Thoracic aorta (tissue), 2 donors: ENCODE data around the gene STAU1. TPM values are rescaled to one million over a fixed set of nuclear protein-coding genes. Genes with fewer than 3 reads are reported as not detected.

Source experiments
- ATAC-seq: fragments of 150-250 bp; one replicate; pipeline ENCODE4 v1.8.0; 2017; ENCODE audit warnings: low read depth; ENCODE audit not compliant: insufficient number of reproducible peaks, low FRiP score
- DNase-seq: peaks from one replicate; pipeline ENCODE4 v3.0.0-alpha.2; 2020; ENCODE audit warnings: low spot score
- H3K27ac ChIP-seq, 2 donors: fragments of 200-600 bp; sonication (generic); 1 replicate in 1 of 2; 2 replicates in 1 of 2; pipeline ENCODE4 v1.5.1; 2016; ENCODE audit warnings: mild to moderate bottlenecking in 2 of 2, moderate library complexity in 2 of 2
- H3K27me3 ChIP-seq: fragments of 200-600 bp; sonication (generic); replicated peaks from 2 replicates; pipeline ENCODE4 v1.6.0; 2016; ENCODE audit warnings: mild to moderate bottlenecking; ENCODE audit not compliant: insufficient read depth
- H3K36me3 ChIP-seq: fragments of 200-600 bp; sonication (generic); one replicate; pipeline ENCODE4 v1.5.1; 2016
- H3K4me1 ChIP-seq, 2 donors: fragments of 200-600 bp; sonication (generic); 1 replicate in 1 of 2; 2 replicates in 1 of 2; pipeline versions ENCODE4 v1.5.1 to v1.6.0; 2016; ENCODE audit warnings: low read depth in 2 of 2, mild to moderate bottlenecking in 1 of 2; ENCODE audit not compliant: control insufficient read depth in 1 of 2
- H3K4me3 ChIP-seq: fragments of 200-600 bp; sonication (generic); 2 replicates; pipeline ENCODE4 v1.5.1; 2016; ENCODE audit warnings: mild to moderate bottlenecking
- H3K9me3 ChIP-seq: fragments of 200-600 bp; sonication (generic); 2 replicates; pipeline ENCODE4 v1.5.1; 2016
- total RNA-seq, 2 donors: library from RNA; depleted of rRNA; stranded (reverse); fragments of >200 nt; gene quantifications; one replicate each; pipeline versions ENCODE4 v1.1.0 to v1.2.3, GENCODE V29; 2016
- TF ChIP-seq, protein P1 (sequence below): fragments of 200-600 bp; sonication (generic); IDR thresholded peaks from one replicate; pipeline ENCODE4 v1.5.1; 2019; ENCODE audit warnings: antibody characterized with exemption

Gene STAU1
- total RNA-seq, 2 donors from 2014 or later: 54.0 to 94.2 TPM

- Histone ChIP-seq H3K9me3 (no peaks in the 10 kb centered on the region), H3K36me3 (peaks cover 36% of the 10 kb centered on the region), H3K27ac (no peak overlapping the region), H3K4me1 (no peaks in the 10 kb centered on the region), H3K4me3 (no peak overlapping the region), H3K27me3 (no peaks in the 10 kb centered on the region)
- ATAC-seq: no peak
- DNase-seq: no peak
- TF ChIP-seq, protein P1, sequence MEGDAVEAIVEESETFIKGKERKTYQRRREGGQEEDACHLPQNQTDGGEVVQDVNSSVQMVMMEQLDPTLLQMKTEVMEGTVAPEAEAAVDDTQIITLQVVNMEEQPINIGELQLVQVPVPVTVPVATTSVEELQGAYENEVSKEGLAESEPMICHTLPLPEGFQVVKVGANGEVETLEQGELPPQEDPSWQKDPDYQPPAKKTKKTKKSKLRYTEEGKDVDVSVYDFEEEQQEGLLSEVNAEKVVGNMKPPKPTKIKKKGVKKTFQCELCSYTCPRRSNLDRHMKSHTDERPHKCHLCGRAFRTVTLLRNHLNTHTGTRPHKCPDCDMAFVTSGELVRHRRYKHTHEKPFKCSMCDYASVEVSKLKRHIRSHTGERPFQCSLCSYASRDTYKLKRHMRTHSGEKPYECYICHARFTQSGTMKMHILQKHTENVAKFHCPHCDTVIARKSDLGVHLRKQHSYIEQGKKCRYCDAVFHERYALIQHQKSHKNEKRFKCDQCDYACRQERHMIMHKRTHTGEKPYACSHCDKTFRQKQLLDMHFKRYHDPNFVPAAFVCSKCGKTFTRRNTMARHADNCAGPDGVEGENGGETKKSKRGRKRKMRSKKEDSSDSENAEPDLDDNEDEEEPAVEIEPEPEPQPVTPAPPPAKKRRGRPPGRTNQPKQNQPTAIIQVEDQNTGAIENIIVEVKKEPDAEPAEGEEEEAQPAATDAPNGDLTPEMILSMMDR: no peak
Observed at GRCh38 chr20:49078310-49078709, 109.8 kb downstream of the STAU1 start.

DNA sequence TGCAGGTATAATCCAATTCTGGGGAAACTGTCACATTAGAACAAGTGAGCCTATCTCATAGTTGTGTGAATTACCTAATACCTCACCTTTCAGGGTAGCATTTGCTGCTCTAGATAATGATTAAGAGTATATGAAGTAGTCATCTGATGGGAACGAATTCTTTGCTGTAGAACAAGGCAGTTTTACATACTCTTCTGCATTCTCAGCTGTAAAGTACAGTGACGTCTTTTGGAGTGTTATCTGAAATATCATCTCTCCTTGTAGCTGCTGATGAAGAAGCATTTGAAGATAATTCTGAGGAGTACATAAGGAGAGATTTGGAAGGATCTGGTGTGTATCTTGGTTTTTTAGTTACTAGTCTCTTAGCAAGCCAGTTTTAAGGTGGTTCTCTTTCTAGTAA is 113.6 kb downstream of the STAU1 start:
- H3K9me3 ChIP-seq: no peaks in the 10 kb centered on the region

More for the DNA sequence above, 113.6 kb downstream of the STAU1 start:
- TF ChIP-seq, protein P1: no peak
- H3K27ac ChIP-seq: no peak overlapping the region
- no peaks in the 10 kb centered on the region for H3K4me1 ChIP-seq
- DNase-seq (no peak), ATAC-seq (no peak)
- H3K36me3 ChIP-seq: peaks cover 41% of the 10 kb centered on the region
- H3K27me3 ChIP-seq: no peaks in the 10 kb centered on the region
- H3K4me3 ChIP-seq: no peak overlapping the region

Other genes with a start within 250 kb of the STAU1 start
- gene CSE1L, start 142.0 kb downstream of the STAU1 start, total RNA-seq: 10 to 100 TPM; 24.6 to 31.3 TPM
- gene DDX27, start 31.1 kb upstream of the STAU1 start, total RNA-seq: 10 to 100 TPM; 35.3 to 35.9 TPM
- gene ZNFX1, start 89.7 kb upstream of the STAU1 start, total RNA-seq: 10 to 100 TPM; 65.3 to 74.7 TPM